NCI-H187 (cell line): ENCODE measurements around the gene CYREN.
"Not testable (repeated sequence)": the region's sequence is repeated elsewhere in the genome, so short reads cannot be mapped to it uniquely, and the experiment has no call there.

Experiments
- DNase-seq, 2 experiments: peaks; one replicate each; lab custom pipeline; 2025; lab: John Stamatoyannopoulos, UW

CYREN gene, protein sequence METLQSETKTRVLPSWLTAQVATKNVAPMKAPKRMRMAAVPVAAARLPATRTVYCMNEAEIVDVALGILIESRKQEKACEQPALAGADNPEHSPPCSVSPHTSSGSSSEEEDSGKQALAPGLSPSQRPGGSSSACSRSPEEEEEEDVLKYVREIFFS

DNA sequence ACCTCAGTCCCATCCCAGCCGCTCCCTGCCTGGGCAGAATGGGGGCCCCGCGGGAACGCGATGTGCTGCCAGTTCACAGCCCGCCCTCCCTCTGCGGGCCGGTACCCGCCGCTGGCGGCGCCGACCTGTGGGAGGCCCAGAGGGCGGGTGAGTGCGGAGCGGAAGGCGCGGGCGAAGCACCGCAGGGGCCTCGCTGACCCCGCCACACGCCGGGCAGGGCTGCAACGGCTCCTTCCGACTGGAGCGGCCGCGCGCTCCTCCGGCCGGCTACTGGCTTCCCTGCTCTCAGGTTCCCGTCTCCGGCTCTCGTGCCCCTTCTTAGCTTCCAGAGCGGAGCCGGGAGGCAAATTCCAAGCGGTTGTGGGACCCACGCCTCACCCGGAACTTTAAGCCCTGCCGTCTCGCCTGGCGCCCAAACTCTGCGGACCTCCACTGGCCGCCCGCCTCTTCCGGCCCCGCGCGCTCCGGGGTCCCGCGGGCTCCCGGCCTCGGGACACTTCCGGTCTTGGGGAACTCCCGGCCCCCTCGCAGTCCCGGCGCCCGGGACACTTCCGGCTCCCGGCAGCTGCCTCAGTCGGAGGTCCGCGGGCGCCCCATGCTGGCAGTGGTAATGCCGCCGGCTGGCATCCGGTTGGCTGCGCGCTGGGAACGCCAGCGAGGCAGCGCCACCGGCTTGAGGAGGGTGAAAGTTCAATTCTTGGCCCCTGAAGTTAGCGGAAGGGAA is at the start of gene CYREN:
CYREN (minus strand) TSS at position 434 of the 724 bp plus-strand sequence. CDS start 1,785 bp downstream, outside the sequence.
- peak; percentile 82 to 93 for DNase-seq

DNA sequence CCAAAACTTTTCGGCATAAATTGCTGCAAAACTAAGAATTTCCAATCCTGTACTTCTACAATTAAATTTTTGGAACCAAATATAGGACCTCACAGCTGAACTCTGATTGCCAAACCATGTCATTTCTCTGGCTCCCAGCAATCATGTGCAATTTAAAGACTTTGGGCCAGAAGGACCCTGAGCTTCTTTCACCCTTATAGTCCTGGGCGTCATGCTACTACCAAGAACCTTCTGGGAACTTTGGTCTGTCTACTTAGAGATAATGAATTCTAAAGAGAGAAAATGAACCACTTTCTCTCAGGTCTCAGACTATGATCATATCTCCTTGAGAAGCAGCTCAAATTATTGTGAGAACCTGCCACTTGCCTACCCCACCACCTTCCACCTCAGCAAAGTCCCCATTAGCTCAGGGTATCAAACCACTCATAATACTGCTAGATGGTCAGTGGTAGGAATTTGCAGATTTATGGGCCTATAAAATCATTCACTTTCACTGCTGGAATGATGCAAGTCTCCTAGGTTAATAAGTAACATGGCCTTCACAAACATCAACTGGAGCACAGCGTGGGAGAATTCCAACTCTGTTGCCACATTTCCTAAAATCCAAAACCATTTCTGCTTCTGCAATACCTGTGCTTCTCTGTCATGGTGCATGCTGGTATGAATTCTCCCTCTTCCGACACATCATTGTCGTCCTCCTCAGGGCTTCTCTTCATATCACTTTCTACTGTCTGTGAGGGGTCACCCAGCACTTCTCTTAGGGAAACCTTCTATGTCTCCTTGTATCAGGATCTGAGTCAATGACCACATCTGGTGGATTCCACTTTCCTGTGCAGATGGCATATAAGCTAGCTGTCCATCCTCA is 47.4 kb upstream of the CYREN start:
- DNase-seq, result no peak

DNA sequence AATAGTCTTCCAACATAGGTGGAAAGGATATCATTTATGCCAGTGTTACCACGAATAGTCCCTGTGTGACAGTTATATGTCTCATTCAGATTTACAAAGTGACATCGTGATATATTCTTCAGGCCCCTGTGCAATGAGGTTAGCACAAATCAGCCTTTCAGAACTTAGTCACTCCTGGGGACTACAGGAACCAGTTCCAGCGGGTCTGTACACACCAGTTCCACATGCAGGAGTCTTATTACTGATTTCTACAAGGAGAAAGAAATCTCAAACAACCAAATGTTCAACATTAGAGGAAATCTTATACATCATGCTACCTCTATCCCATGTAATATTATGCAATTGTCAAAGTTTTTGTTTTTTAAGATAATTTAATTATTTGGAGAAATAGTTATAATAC is 45.2 kb upstream of the CYREN start:
- DNase-seq, result no peak

DNA sequence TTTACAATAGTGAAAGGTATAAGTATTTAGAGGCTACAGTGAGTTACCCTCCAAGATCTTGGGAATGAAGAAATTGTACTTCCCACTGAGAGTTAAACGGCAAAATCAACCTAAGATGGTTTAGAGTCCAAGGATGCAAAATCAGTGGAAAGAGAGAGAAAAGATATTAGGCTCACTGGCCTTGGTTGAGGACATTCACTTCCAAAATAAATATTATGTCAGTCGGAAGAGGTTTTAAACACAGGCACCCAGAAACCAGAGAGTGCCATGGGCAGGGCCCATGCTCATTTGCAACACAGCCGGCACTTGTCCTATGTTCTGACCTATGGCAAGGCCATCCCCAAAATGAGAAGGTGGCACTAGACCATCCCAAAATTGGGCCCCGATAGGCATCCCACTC is 44.7 kb upstream of the CYREN start:
- DNase-seq, result no peak

DNA sequence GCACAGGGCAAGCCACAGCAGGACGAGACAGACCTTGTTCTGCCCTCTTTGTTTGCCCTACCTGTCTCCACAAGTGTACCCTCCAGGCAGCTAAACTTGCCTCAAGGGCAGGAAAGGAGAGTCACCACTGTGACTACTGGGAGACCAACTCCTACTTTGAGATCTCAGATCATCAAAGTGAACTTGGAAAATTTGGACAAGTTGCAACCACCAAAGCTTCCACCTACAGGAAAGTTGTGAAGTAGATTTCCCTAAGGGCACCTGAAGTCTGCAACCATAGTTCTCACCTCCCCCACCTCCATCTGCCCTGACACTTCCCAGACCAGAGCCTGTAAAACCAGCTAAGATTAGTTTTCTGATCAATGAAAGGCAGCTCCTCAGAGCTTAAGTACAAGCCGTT is 43.3 kb upstream of the CYREN start:
- no peak for DNase-seq

DNA sequence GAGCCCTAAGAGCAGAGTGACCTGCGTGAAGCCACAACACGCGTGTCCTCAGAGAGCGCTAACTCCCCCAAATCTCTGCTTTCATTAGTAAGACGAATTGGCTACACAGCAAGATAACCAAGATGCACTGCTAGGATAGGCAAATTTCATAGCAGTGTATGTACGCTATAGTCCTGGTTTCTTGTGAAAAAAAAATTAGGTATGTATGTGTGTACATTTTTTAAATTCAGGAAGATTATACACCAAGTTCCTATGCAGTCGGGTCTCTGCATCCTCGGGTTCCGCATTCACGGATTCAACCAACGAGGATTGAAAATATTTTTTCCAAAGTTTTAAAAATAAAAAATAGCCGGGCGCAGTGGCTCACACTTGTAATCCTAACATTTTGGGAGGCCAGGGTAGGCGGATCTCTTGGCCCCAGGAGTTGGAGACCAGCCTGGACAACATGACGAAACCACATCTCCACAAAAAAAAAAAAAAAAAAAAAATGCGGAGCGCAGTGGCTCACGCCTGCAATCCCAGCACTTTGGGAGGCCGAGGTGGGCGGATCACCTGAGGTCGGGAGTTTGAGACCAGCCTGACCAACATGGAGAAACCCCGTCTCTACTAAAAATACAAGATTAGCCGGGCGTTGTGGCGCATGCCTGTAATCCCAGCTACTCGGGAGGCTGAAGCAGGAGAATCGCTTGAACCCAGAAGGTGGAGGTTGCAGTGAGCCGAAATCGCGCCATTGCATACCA is 41.6 kb upstream of the CYREN start:
- DNase-seq, result not testable (repeated sequence)

DNA sequence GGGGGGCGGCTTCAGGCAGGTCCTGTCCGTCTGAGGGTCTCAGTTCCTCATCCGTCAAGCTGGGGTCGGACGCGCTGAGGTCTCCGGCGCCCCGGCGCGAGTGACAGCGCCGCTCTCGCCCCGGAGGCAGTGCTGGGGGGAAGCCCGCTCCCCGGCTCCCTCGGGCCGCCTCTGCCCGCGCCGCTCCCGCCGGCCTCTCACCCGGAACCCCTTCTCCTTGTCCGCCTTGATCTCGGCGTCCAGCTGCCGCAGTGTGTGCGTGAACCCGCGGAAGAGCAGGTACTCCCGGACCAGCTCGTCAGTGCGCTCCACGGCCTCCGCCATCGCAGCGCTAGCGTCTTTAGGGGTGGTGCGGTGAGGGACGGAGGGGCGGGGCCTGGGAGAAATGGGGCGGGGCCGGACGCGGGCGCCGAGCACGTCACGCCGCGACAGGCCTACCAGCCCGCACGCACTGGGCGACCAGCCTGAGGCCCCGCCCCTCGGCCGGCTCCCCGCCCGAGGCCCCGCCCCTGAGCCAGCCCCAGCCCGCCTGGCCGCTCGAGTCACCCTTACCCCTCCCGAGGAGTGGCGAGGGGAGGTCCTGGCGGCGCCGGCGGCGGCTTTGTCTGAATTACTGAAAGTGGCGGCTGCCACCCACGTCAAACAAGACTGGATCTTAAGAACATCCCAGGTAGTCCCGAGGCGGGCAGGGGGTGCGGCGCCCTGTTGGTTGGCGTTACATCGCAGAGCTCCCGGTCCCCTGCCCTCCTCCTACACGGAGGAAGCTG is 40.9 kb upstream of the CYREN start, which contains the start of gene WDR91:
WDR91 (minus strand) TSS at position 348 of the 767 bp plus-strand sequence; CDS start at position 324, 24 bp downstream.
- DNase-seq, result peak; percentile 95 to 96

DNA sequence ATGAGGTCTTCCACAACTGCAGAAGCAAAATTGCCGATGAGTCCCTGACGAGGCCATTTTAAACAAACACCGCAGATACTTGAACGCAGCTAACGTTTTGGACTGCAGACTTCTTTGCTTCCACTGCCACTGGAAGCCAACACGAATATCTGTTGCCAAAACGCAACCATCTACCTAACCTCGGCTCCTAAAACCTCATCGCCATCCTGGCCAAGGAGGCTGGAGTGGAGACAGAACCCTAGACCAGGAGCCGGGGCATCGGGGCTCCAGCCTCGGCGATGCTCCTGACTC is 40.3 kb upstream of the CYREN start:
- DNase-seq, result no peak

DNA sequence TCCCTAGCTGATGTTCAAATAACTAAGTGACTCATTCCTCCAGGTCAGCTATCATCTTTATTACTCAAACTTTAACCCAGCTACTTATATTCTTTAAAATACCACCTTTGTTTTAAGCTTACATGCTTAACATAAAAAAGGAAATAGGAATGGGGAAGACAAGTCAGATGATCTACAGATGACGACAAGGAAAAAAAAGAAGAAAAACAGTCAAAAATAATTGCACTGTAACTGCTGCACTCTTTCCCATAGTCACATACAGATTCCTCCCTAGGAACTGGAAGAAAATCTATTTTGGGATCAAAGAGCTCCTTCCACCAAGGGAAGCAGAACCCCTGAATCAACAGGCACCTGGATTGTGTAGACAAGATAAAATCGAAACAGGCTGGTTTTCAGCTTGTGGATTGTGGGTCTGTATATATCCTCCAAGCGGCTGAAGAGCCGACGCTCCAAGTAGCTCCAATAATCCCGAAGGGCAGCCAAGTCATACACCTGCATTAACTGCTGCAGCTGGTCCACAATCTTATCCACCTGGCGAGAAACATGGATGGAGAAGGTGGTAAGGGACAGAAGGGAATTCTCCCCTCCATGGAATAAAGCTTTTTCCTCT is 38.8 kb upstream of the CYREN start:
- no peak for DNase-seq

DNA sequence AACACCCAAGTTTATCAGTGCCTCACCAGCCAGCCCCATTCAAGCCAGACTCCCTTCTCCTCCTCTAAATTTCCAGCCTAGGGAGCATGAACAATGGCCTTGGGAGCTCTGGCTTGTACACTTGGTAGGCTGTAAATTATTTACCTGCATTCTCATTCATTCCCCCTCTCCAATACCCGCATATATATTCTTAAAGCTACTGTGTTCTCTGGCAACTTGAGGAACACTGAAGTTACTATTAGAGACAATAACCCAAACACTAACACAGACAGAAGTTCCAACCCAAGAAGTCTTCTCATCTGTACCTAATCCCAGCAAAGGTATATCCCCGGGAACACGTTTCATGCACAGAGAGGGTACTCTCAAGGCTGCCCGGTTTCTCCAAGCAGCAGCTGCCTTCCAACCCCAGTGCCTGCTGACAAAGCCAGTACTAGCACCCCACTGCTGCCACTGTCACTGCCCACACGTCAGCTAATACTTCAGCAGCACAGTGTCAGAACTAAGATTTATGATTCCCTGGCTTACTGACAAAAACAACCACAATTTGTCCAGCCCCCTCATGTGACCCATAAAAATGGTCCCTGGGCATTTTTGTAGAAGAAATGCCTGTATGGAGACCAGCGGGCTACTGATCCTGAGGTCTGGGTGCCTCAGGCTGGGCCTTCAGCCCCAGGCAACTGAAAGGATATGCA is 37.7 kb upstream of the CYREN start:
- no peak for DNase-seq

DNA sequence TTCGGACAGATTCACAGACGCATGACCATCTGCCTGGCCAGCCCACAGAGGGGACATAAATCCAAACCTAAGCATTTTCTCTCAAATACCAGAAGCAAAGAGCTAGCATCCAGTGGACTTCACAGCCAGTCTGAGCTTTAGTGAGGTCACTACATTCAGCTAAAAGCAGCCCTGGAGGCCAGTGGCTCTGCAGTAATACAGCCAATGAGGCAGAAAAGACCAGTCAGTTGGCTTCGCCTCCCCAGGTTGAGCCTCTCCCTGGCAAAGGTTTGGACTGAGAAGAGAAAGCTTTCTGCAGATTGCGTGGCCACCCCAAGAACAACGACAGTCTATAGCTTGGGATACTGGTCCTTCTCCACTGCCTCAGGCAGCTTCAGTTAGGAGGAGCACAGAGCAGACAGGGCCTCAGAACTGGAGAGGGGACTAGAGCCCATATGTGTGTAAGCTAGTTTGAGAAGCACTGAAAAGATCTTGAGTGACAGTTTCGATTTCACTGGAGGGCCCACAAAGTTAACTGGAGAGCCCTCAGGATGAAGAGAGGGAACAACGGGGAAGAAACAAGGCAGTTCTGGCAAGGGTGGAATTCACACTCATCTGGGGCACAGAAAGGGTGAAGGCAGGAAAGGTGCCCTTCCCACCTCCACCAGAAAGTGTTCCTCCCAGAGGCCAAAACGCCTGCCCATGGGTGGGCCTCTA is 37.0 kb upstream of the CYREN start:
- DNase-seq, result no peak

DNA sequence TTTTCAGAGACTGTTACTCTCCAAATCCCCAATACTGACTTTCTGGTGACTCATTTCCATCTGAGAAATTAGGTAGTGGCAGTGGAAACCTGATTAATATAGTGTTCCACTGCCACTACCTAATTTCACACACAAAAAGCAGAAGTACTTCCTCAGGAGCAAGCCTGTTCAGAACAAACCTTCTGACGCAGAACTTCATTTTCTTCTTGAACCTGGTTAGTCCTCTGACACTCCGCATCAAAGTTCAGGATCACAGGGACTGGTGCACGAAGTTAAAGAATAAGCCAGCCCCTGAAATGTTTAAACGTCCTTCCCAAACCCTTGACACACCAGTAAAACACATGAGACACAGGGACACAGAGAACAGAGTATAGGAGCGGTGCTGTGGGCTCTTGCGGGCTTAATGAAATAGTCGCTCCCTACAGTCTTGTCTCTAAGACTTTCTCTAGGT is 36.5 kb upstream of the CYREN start:
- DNase-seq, result no peak

DNA sequence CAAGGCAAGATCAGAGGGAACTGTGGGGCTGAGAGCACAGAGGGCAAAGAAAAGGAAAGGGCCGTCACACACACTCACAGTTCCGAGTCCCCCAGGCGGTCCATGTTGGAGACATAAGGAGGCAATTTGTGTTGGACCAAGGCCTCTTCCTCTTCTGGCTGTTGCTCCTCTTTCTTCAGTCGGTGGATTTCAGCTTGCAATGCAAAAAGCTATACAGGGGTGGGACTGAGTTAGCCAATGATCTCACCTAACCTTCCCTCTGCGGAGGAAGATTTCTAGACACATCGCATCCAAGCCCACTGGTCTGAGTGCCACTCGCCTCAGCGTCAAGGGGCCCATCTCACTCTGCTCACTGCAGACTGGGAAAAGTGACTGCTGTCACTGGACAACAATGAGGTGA is 35.3 kb upstream of the CYREN start:
- DNase-seq, result no peak

DNA sequence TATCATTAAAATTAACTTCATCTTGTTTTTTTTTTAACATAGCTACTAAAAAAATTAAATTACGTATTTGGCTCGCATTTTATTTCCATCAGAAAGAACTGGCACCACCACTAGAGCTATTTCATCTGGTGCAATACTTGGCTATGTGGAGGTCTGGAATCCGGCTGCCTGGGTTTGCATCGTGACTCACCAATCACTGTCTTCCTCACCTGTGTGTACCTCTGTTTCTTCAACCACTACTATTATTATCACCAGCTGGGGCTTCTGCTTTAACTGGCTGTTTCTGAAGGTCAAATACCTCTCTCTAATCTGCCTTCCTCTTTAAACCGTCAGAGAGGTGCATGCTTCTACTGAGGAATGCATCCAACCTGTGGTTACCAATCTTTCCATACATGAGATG is 34.4 kb upstream of the CYREN start:
- DNase-seq, result no peak

DNA sequence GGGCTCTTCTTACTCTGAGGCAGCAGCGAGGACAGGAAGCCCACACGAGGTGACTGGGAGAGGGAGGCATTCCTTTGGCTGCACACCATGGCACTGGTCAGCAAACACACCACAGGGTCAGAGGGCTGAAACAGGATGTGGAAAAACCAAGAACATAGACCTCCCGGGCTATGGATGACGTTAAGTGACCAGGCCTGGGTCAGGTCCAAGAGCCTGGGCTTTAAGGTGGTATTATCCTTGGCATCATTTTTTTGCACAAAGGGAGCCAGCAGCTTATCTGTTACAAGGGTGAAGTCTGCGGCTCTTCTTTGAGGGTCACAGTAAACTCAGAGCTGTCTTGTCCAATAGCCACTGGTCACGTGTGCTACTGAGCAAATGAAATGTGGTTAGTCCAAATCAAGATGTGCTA is 33.8 kb upstream of the CYREN start:
- no peak for DNase-seq

DNA sequence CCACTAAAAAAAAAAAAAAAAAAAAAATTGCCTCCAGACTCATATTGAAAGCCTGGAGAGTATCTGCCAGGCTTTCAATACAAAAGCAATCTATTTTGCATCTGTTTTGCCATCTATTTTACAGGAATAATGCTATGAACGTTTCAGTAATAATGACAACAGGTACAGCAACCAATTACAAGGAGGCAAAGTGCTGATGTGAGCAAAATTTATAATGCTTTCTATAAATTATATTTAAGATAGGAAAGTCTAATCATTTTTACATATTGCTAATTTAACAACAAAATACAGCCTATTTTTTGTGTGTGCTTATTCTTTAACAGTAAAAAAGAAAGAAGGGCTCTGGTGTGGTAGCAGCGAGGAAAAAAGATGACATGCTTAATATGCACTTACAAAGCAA is 30.8 kb upstream of the CYREN start:
- no peak for DNase-seq

DNA sequence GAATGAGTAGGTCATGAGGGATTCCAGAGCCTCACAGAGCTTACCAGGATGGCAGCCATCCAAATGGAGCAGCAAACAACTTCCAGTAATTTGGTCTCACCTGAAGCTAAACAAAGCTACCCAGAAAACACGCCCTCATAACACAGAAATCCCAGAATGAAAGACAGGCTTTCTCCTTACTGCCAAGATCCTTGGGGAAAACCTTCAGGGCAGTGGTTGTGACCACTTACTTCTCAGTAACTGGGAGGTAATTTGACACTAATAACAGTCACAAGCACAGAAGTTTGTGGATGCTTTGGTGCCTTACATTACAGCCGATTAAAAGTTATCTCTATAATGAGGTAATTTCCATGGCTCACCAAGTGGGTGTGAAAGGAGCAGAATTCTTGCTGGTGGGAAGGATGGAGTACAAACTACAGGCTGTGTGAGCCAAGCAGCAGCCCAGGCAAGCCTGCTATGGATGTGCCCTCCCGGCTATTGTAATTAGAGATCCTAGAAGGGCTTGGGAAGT is 30.4 kb upstream of the CYREN start:
- DNase-seq, result no peak

DNA sequence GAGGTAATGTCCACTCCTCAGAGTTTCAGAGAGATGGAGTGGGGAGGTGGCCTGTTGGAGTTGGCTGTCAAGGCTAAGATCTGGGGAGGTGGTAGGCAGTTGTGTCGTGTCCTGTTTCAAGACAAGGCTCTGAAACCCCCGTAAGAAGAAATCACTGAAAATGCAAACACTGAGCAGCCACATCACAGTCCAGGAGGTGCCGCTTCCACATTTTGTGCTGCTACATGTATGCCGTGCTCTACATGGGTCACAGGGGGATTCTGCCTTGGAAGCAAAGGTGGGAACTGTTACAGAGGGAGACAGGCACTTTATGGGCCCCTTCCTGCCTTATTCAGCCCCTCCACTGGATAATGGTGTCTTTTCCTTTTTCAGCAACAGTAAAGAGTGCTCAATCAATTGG is 28.9 kb upstream of the CYREN start:
- no peak for DNase-seq

DNA sequence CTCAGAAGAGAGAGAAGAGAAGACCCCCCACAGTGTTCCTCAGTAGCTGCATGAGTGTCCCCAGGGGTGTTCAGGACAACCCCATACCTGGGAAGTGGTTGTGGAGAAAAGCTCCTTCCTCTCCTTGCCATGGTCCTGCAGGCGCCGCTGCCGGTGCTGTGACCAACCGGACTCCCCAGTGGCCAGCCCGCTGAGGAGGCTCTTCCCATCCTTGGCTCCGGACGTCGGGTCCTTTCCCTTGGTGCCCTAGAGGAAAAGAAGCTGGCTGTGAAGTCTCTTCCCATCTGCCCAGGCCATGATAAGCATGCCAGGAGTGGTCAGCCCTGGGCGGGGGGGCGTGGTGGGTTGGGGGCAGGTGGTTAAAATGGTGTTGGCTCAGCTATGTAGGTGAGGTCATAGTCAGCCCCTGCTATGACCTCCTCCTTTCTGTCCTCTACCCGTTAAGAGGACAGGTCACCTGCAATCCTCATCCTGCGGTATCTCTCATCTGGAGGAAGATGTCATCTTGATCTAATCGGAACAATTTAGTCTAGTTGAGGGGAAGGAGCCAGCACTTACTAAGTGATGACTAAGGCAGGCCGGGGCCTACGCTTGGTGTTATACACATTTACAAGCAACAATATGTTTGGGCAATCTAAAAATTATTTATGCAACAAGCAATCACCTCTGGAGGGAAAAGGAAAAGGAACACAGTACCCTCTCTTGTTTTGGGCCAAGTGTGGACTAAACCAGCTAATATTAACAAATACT is 27.6 kb upstream of the CYREN start:
- no peak for DNase-seq
